Astrocyte (in vitro differentiated cells and primary cell): Measurements from ENCODE around the gene ANAPC10. TPM values are rescaled to one million over a fixed set of nuclear protein-coding genes. Genes with fewer than 3 reads are reported as not detected.

ENCODE experiments used
- DNase-seq: peaks from one replicate; pipeline ENCODE4 v3.0.0-alpha.2; 2010; ENCODE audit warnings: low read depth
- FAIRE-seq: peaks from 2 replicates; lab custom pipeline; 2011; peaks lifted over from hg19 to GRCh38; lab: Jason Lieb, UNC
- H2AFZ ChIP-seq: 2 replicates; pipeline ENCODE4 v1.6.0; 2012; ENCODE audit warnings: low read depth, low read length, inconsistent platforms
- H3K27ac ChIP-seq: 2 replicates; pipeline ENCODE4 v1.5.1; 2011; ENCODE audit warnings: low read depth, low read length, inconsistent platforms
- H3K27me3 ChIP-seq: 2 replicates; pipeline ENCODE4 v1.6.0; 2011; ENCODE audit warnings: low read length, inconsistent platforms; ENCODE audit not compliant: insufficient read depth
- H3K36me3 ChIP-seq: 2 replicates; pipeline ENCODE4 v1.5.1; 2011; ENCODE audit warnings: low read length, inconsistent platforms; ENCODE audit not compliant: insufficient read depth
- H3K4me1 ChIP-seq: 2 replicates; pipeline ENCODE4 v1.5.1; 2011; ENCODE audit warnings: low read length, inconsistent platforms; ENCODE audit not compliant: insufficient read depth
- H3K4me2 ChIP-seq: 2 replicates; pipeline ENCODE4 v1.6.0; 2012; ENCODE audit warnings: low read length, inconsistent platforms
- H3K4me3 ChIP-seq: 2 replicates; pipeline ENCODE4 v1.5.1; 2011; ENCODE audit warnings: low read depth, mild to moderate bottlenecking, low read length, inconsistent platforms; ENCODE audit not compliant: insufficient read depth
- H3K79me2 ChIP-seq: 2 replicates; pipeline ENCODE4 v1.6.0; 2012; ENCODE audit warnings: mild to moderate bottlenecking, low read length, inconsistent platforms; ENCODE audit not compliant: insufficient read depth
- H3K9ac ChIP-seq: 2 replicates; pipeline ENCODE4 v1.6.0; 2012; ENCODE audit warnings: mild to moderate bottlenecking, low read length, inconsistent platforms
- H3K9me3 ChIP-seq: 2 replicates; pipeline ENCODE4 v1.5.1; 2012; ENCODE audit warnings: low read depth, mild to moderate bottlenecking, low read length, inconsistent platforms; ENCODE audit not compliant: insufficient read depth
- H4K20me1 ChIP-seq: 2 replicates; pipeline ENCODE4 v1.6.0; 2012; ENCODE audit warnings: low read length, inconsistent platforms; ENCODE audit not compliant: insufficient read depth
- H3K27ac Mint-ChIP-seq: one replicate; pipeline ENCODE4 v1.8.0; 2021; ENCODE audit warnings: mild to moderate bottlenecking, mixed read lengths; ENCODE audit not compliant: unreplicated experiment
- H3K27me3 Mint-ChIP-seq: one replicate; pipeline ENCODE4 v1.8.0; 2021; ENCODE audit warnings: low read depth, mixed read lengths; ENCODE audit not compliant: unreplicated experiment
- H3K36me3 Mint-ChIP-seq: one replicate; pipeline ENCODE4 v1.8.0; 2021; ENCODE audit warnings: low read depth, mixed read lengths; ENCODE audit not compliant: unreplicated experiment
- H3K4me1 Mint-ChIP-seq: one replicate; pipeline ENCODE4 v1.8.0; 2021; ENCODE audit warnings: low read depth, mixed read lengths; ENCODE audit not compliant: unreplicated experiment
- H3K4me3 Mint-ChIP-seq: one replicate; pipeline ENCODE4 v1.8.0; 2021; ENCODE audit warnings: mild to moderate bottlenecking, moderate library complexity, mixed read lengths; ENCODE audit not compliant: unreplicated experiment
- H3K9me3 Mint-ChIP-seq: one replicate; pipeline ENCODE4 v1.8.0; 2021; ENCODE audit warnings: mild to moderate bottlenecking, mixed read lengths; ENCODE audit not compliant: unreplicated experiment
- CTCF ChIP-seq: IDR thresholded peaks from 2 replicates; pipeline ENCODE4 v1.5.1; 2011; ENCODE audit warnings: low read depth, mild to moderate bottlenecking, inconsistent platforms, low read length, moderate library complexity; ENCODE audit not compliant: insufficient read depth
- EZH2 ChIP-seq: IDR thresholded peaks from 2 replicates; pipeline ENCODE4 v1.6.1; 2012; ENCODE audit warnings: mild to moderate bottlenecking, low read length, inconsistent platforms; ENCODE audit not compliant: insufficient read depth
- total RNA-seq: library from RNA; stranded (reverse); gene quantifications from 2 replicates; pipeline ENCODE4 v1.2.1, GENCODE V29; 2021

Gene ANAPC10
- total RNA-seq, 1 donor from 2014 or later = 19.5 TPM

DNA sequence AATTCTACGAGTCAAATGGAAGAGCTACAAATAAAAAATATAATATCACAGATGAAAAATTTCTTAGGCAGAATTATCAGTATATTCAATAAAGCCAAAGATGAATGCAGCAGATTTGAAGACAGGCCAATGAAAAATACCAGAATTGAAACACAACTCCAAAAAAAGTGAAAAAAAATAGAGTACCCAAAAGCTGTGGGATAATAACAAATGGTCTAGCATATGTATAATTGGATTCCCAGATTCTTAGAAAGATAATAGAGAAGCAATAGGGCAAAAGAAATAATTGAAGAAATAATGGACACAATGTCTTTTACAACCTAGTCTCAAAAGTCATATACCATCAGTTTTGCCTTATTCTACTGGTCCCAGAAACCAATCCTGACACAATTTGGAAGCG, 4.4 kb downstream of the ANAPC10 start:
- Mint-ChIP-seq H3K27me3 (no peaks in the 10 kb centered on the region), H3K36me3 (peaks cover 20% of the 10 kb centered on the region), H3K27ac (no peak overlapping the region), H3K9me3 (peaks cover 8% of the 10 kb centered on the region), H3K4me1 (peaks cover 7% of the 10 kb centered on the region), H3K4me3 (no peak overlapping the region)
- Histone ChIP-seq H3K27ac (no peak overlapping the region), H3K36me3 (peaks cover 28% of the 10 kb centered on the region), H3K4me2 (no peak overlapping the region), H3K9ac (no peak overlapping the region), H3K79me2 (peaks cover 80% of the 10 kb centered on the region), H2AFZ (no peak overlapping the region), H3K4me3 (no peak overlapping the region), H3K9me3 (no peaks in the 10 kb centered on the region), H4K20me1 (no peaks in the 10 kb centered on the region), H3K4me1 (peaks cover 14% of the 10 kb centered on the region), H3K27me3 (no peaks in the 10 kb centered on the region)
- FAIRE-seq (no peak), DNase-seq (no peak)
- TF ChIP-seq EZH2 (no peak), CTCF (no peak)

GRCh38 chr4:145090380-145090779, 7.6 kb downstream of the ANAPC10 start:
- Histone ChIP-seq H3K27me3 (no peaks in the 10 kb centered on the region), H3K27ac (no peak overlapping the region), H3K9ac (no peak overlapping the region), H3K4me2 (no peak overlapping the region), H3K79me2 (peaks cover 85% of the 10 kb centered on the region), H3K4me1 (peaks cover 4% of the 10 kb centered on the region), H3K9me3 (no peaks in the 10 kb centered on the region), H3K4me3 (no peak overlapping the region), H3K36me3 (peaks cover 26% of the 10 kb centered on the region), H4K20me1 (no peaks in the 10 kb centered on the region), H2AFZ (no peak overlapping the region)
- H3K27ac Mint-ChIP-seq = no peak overlapping the region
- DNase-seq = no peak
- H3K4me3 Mint-ChIP-seq = no peak overlapping the region
- H3K27me3 Mint-ChIP-seq = no peaks in the 10 kb centered on the region
- no peak for TF ChIP-seq CTCF
- TF ChIP-seq EZH2 = no peak
- peaks cover 7% of the 10 kb centered on the region for H3K4me1 Mint-ChIP-seq
- H3K36me3 Mint-ChIP-seq = peaks cover 27% of the 10 kb centered on the region
- FAIRE-seq = no peak
- H3K9me3 Mint-ChIP-seq = peaks cover 8% of the 10 kb centered on the region

GRCh38 chr4:145083891-145084605, 13.9 kb downstream of the ANAPC10 start:
- Mint-ChIP-seq H3K9me3 (no peaks in the 10 kb centered on the region), H3K36me3 (peaks cover 15% of the 10 kb centered on the region), H3K27me3 (no peaks in the 10 kb centered on the region), H3K4me3 (peak overlapping the region; percentile 7), H3K4me1 (peaks cover 20% of the 10 kb centered on the region), H3K27ac (peak overlapping the region; percentile 90)
- Histone ChIP-seq H4K20me1 (no peaks in the 10 kb centered on the region), H3K79me2 (peaks cover 47% of the 10 kb centered on the region), H3K27me3 (no peaks in the 10 kb centered on the region), H2AFZ (no peak overlapping the region), H3K9me3 (no peaks in the 10 kb centered on the region), H3K36me3 (peaks cover 7% of the 10 kb centered on the region), H3K4me3 (no peak overlapping the region), H3K4me2 (peak overlapping the region; percentile 68), H3K27ac (peak overlapping the region; percentile 75), H3K9ac (peak overlapping the region; percentile 41), H3K4me1 (peaks cover 8% of the 10 kb centered on the region)
- FAIRE-seq = no peak
- peak; percentile 90 for DNase-seq
- TF ChIP-seq EZH2 (no peak), CTCF (no peak)
